Aorta (tissue), 5 donors: ENCODE data around the gene TGIF2. TPM values are rescaled to one million over a fixed set of nuclear protein-coding genes. Genes with fewer than 3 reads are reported as not detected.
A peak's percentile ranks its signal among the peaks of the same experiment; 100 is the strongest.

Source experiments
- ATAC-seq: fragments of 200-7000 bp; cut with Tn5 transposase; one replicate; pipeline ENCODE4 v1.9.1; 2022; ENCODE audit warnings: moderate library complexity; ENCODE audit not compliant: low FRiP score
- DNase-seq, 2 donors: peaks; one replicate each; pipeline ENCODE4 v3.0.0-alpha.2; 2020
- H3K27ac ChIP-seq, 2 donors: one replicate each; pipeline ENCODE4 v1.5.1; 2013; ENCODE audit warnings: low read length in 2 of 2, mild to moderate bottlenecking in 2 of 2, moderate library complexity in 2 of 2, control low read depth in 1 of 2, inconsistent platforms in 1 of 2, low read depth in 1 of 2
- H3K27me3 ChIP-seq, 2 donors: one replicate each; pipeline ENCODE4 v1.6.1; 2013; ENCODE audit warnings: control low read depth in 1 of 2, low read length in 1 of 2, mild to moderate bottlenecking in 1 of 2, moderate library complexity in 1 of 2; ENCODE audit not compliant: insufficient read depth in 2 of 2, control insufficient read depth in 1 of 2
- H3K36me3 ChIP-seq, 2 donors: one replicate each; pipeline ENCODE4 v1.6.1; 2013; ENCODE audit warnings: control low read depth in 1 of 2, low read length in 1 of 2, mild to moderate bottlenecking in 1 of 2; ENCODE audit not compliant: insufficient read depth in 2 of 2, control insufficient read depth in 1 of 2
- H3K4me1 ChIP-seq, 2 donors: one replicate each; pipeline ENCODE4 v1.6.1; 2013; ENCODE audit warnings: low read length in 2 of 2, control low read depth in 1 of 2, mild to moderate bottlenecking in 1 of 2, moderate library complexity in 1 of 2; ENCODE audit not compliant: insufficient read depth in 2 of 2, control insufficient read depth in 1 of 2
- H3K4me3 ChIP-seq, 2 donors: one replicate each; pipeline ENCODE4 v1.5.1; 2013; ENCODE audit warnings: low read length in 2 of 2, control low read depth in 1 of 2, mild to moderate bottlenecking in 1 of 2
- H3K9me3 ChIP-seq: one replicate; pipeline ENCODE4 v1.6.1; 2013; ENCODE audit warnings: mild to moderate bottlenecking, low read length; ENCODE audit not compliant: control insufficient read depth
- WGBS, 2 donors: extraction: QIAGEN DNeasy Blood & Tissue Kit; methylation state at CpG; one replicate each; pipeline ENCODE4 v1.1.7; 2013; 5-methylcytosine and 5-hydroxymethylcytosine counted together
- intact Hi-C, 2 donors: fragments of 100-400 bp; cut with DNase I; formaldehyde crosslinking; loops; one replicate each; pipeline versions ENCODE4 v1.14.2 to v1.15.0; 2022
- polyA plus RNA-seq, 2 donors: library from polyadenylated mRNA; stranded (reverse); fragments of 200-250 nt; gene quantifications; one replicate each; pipeline ENCODE4 v1.2.3, GENCODE V29; 2013
- total RNA-seq, 2 donors: library from RNA; stranded (reverse); fragmentation: NEBNext Ultra II Directional; extraction: Animal tissue kit (Norgen Biotek cat#: 25700); gene quantifications; one replicate each; pipeline ENCODE4 v1.2.1, GENCODE V29; 2021
- donor health status: healthy with polysubstance abuse.
- donor health status: Bipolar disorder and iron deficiency.
- donor health status: DM: no; HTN: no; CAD: no.
- donor health status: DM: no; HTN: no; CAD: no.
- donor health status: DM: yes; HTN: yes; CAD: no.

TGIF2 gene
- total and polyA plus RNA-seq, 4 donors: 3.6 to 12.8 (median 8.5) TPM

GRCh38 chr20:36613974-36614373, 40.6 kb downstream of the TGIF2 start:
- WGBS, 2 donors: 78 to 84% methylated on average over 3 of the region's 3 CpGs
- no peaks in the 10 kb centered on the region for H3K27me3 ChIP-seq
- H3K36me3 ChIP-seq: peaks cover 0 to 6% of the 10 kb centered on the region in 2 donors
- ATAC-seq (no peak), DNase-seq (no peak)
- intact Hi-C loops: no loop called here
- no peak overlapping the region for H3K4me3 ChIP-seq
- no peaks in the 10 kb centered on the region for H3K4me1 ChIP-seq
- H3K9me3 ChIP-seq: no peaks in the 10 kb centered on the region
- no peak overlapping the region for H3K27ac ChIP-seq

GRCh38 chr20:36614781-36615557, 41.6 kb downstream of the TGIF2 start:
- Histone ChIP-seq H3K27me3 (no peaks in the 10 kb centered on the region), H3K4me1 (no peaks in the 10 kb centered on the region), H3K9me3 (no peaks in the 10 kb centered on the region), H3K36me3 (peaks cover 0 to 6% of the 10 kb centered on the region in 2 donors), H3K4me3 (no peak overlapping the region), H3K27ac (no peak overlapping the region)
- DNase-seq (no peak), ATAC-seq (peak; percentile 11)
- intact Hi-C loops: no loop called here
- 83 to 84% methylated on average over 14 of the region's 14 CpGs for WGBS, 2 donors

GRCh38 chr20:36620917-36621316, 47.5 kb downstream of the TGIF2 start:
- no peaks in the 10 kb centered on the region for H3K9me3 ChIP-seq
- H3K4me1 ChIP-seq: no peaks in the 10 kb centered on the region
- ATAC-seq (no peak), DNase-seq (no peak)
- intact Hi-C loops: no loop called here
- no peaks in the 10 kb centered on the region for H3K27me3 ChIP-seq
- WGBS, 2 donors: 94 to 95% methylated on average over 5 of the region's 5 CpGs
- H3K4me3 ChIP-seq: no peak overlapping the region
- no peaks in the 10 kb centered on the region for H3K36me3 ChIP-seq
- H3K27ac ChIP-seq: no peak overlapping the region

- H3K9me3 ChIP-seq: no peaks in the 10 kb centered on the region
- DNase-seq (no peak), ATAC-seq (no peak)
- H3K4me3 ChIP-seq: no peak overlapping the region
- intact Hi-C loops: no loop called here
- no peaks in the 10 kb centered on the region for H3K36me3 ChIP-seq
- no peak overlapping the region for H3K27ac ChIP-seq
- H3K27me3 ChIP-seq: no peaks in the 10 kb centered on the region
- no peaks in the 10 kb centered on the region for H3K4me1 ChIP-seq
- WGBS, 2 donors: 70 to 86% methylated on average over 2 of the region's 2 CpGs
These were observed 50.0 kb downstream of the TGIF2 start for GRCh38 chr20:36623444-36623843.

GRCh38 chr20:36624068-36624943, 50.9 kb downstream of the TGIF2 start:
- H3K27ac ChIP-seq: no peak overlapping the region
- intact Hi-C loops: no loop called here
- WGBS, 2 donors: 56 to 57% methylated on average over 14 of the region's 14 CpGs
- no peaks in the 10 kb centered on the region for H3K9me3 ChIP-seq
- DNase-seq (no peak), ATAC-seq (no peak)
- no peak overlapping the region for H3K4me3 ChIP-seq
- no peaks in the 10 kb centered on the region for H3K36me3 ChIP-seq
- H3K27me3 ChIP-seq: no peaks in the 10 kb centered on the region
- no peaks in the 10 kb centered on the region for H3K4me1 ChIP-seq

GRCh38 chr20:36624944-36625324, 51.5 kb downstream of the TGIF2 start:
- DNase-seq (no peak), ATAC-seq (no peak)
- Histone ChIP-seq H3K27ac (no peak overlapping the region), H3K27me3 (no peaks in the 10 kb centered on the region), H3K36me3 (no peaks in the 10 kb centered on the region), H3K4me3 (no peak overlapping the region), H3K9me3 (no peaks in the 10 kb centered on the region), H3K4me1 (no peaks in the 10 kb centered on the region)
- 66 to 74% methylated on average over 2 of the region's 2 CpGs for WGBS, 2 donors
- intact Hi-C loops: no loop called here

- H3K4me1 ChIP-seq: no peaks in the 10 kb centered on the region
- no peak overlapping the region for H3K27ac ChIP-seq
- H3K4me3 ChIP-seq: no peak overlapping the region
- ATAC-seq (no peak), DNase-seq (no peak)
- intact Hi-C loops: no loop called here
- no peaks in the 10 kb centered on the region for H3K9me3 ChIP-seq
- no peaks in the 10 kb centered on the region for H3K27me3 ChIP-seq
- H3K36me3 ChIP-seq: no peaks in the 10 kb centered on the region
- 91 to 93% methylated on average over 7 of the region's 7 CpGs for WGBS, 2 donors
These were observed 54.7 kb downstream of the TGIF2 start for GRCh38 chr20:36628076-36628475.

- no peaks in the 10 kb centered on the region for H3K27me3 ChIP-seq
- DNase-seq (no peak), ATAC-seq (no peak)
- H3K9me3 ChIP-seq: no peaks in the 10 kb centered on the region
- H3K36me3 ChIP-seq: no peaks in the 10 kb centered on the region
- no peaks in the 10 kb centered on the region for H3K4me1 ChIP-seq
- no peak overlapping the region for H3K27ac ChIP-seq
- intact Hi-C loops: no loop called here
- no peak overlapping the region for H3K4me3 ChIP-seq
- 78 to 80% methylated on average over 15 of the region's 15 CpGs for WGBS, 2 donors
These were observed 56.6 kb downstream of the TGIF2 start for GRCh38 chr20:36629719-36630681.
